ENCODE results near the gene NOTUM. TPM values are rescaled to one million over a fixed set of nuclear protein-coding genes. Genes with fewer than 3 reads are reported as not detected.
A peak's percentile ranks its signal among the peaks of the same experiment; 100 is the strongest.

NOTUM gene
- total and polyA plus RNA-seq, 2 of the 4 experiments (the other 2 are of a cell fraction) = 0.05 TPM; not detected in 1

- Histone ChIP-seq H3K56ac (ENCODE audit: extremely low read depth, insufficient read depth, low read length) (no peak overlapping the region), H4K8ac (ENCODE audit: low read depth in 2 of 2, low read length in 2 of 2) (no peak overlapping the region), H3K9me1 (ENCODE audit: insufficient read depth, low read length) (peaks cover 18% of the 10 kb centered on the region), H3K14ac (replicated peaks; ENCODE audit: low read depth, low read length) (peak overlapping the region; percentile 55; the same call in 1 of the 2 replicates), H2AK9ac (replicated peaks; ENCODE audit: low read depth, low read length, poor library complexity) (peak overlapping the region; percentile 84), H3K27me3 (ENCODE audit: control insufficient read depth, insufficient read depth, low read length) (no peaks in the 10 kb centered on the region), H3K27ac (ENCODE audit: insufficient read depth, low read length) (no peak overlapping the region), H3K79me1 (ENCODE audit: low read depth in 1 of 2, low read length in 2 of 2) (peaks cover 11 to 33% of the 10 kb centered on the region in 2 experiments; a peak in 3 of 4 replicates), H2AK5ac (ENCODE audit: low read depth, low read length) (peak overlapping the region; percentile 90), H3K9me3 (ENCODE audit: control insufficient read depth, insufficient read depth, low read length) (no peaks in the 10 kb centered on the region), H2BK15ac (ENCODE audit: low read depth, low read length) (no peak overlapping the region), H3K4me2 (ENCODE audit: low read depth, low read length) (no peak overlapping the region), H2AFZ (replicated peaks; ENCODE audit: low read length, poor library complexity) (peak overlapping the region; percentile 1), H2BK20ac (ENCODE audit: low read depth, low read length) (no peak overlapping the region), H3K4me3 (ENCODE audit: insufficient read depth, low read depth, low read length) (no peak overlapping the region), H4K5ac (ENCODE audit: low read depth, low read length) (no peak overlapping the region), H3K4me1 (ENCODE audit: control insufficient read depth, insufficient read depth, low read length) (peaks cover 27% of the 10 kb centered on the region), H3K18ac (ENCODE audit: low read depth, low read length) (no peak overlapping the region), H3K36me3 (ENCODE audit: control insufficient read depth, insufficient read depth, low read length) (no peaks in the 10 kb centered on the region), H3K9ac (ENCODE audit: low read depth, low read length) (no peak overlapping the region), H2BK120ac (ENCODE audit: low read depth, low read length) (peak overlapping the region; percentile 25), H3K23ac (ENCODE audit: low read depth, low read length) (no peak overlapping the region), H4K20me1 (ENCODE audit: insufficient read depth, low read length) (peaks cover 3% of the 10 kb centered on the region; the same call in 1 of the 2 replicates), H2BK5ac (ENCODE audit: low read depth, low read length, poor library complexity, severe bottlenecking) (no peak overlapping the region), H4K91ac (ENCODE audit: insufficient read depth, low read depth, low read length) (peak overlapping the region; percentile 46), H3K4ac (ENCODE audit: low read depth, low read length) (peak overlapping the region; percentile 69)
- in situ Hi-C loops (cut with MboI; ENCODE audit: low sequenced_read_pairs) (no loop called here), intact Hi-C loops (cut with micrococcal nuclease) (no loop called here), dilution Hi-C loops (cut with HindIII; ENCODE audit: low sequenced_read_pairs, unreplicated experiment) (no loop called here)
- ChIA-PET CTCF (no interaction called here), POLR2A (ENCODE audit: unreplicated experiment) (no interaction called here)
- ATAC-seq (ENCODE audit: low read depth) (no peak), DNase-seq (no peak)
- BruUV-seq (replicated peaks) = no TSS peak
- WGBS, 2 experiments (ENCODE audit: extremely low coverage in 2 of 2, insufficient read length in 1 of 2) = 85% methylated on average over 15 of the region's 30 CpGs; no CpG with 5 or more reads in 1 of the 2 experiments
- TF ChIP-seq NFE2L2 (IDR thresholded peaks at IDR 0.05; ENCODE audit: low read depth, low read length) = no peak
- TF ChIP-seq CTCF (conservative IDR thresholded peaks at IDR 0.05; ENCODE audit: low read depth, low read length) = no peak
- TF ChIP-seq RAD21 (IDR thresholded peaks at IDR 0.05; ENCODE audit: low read length) = no peak
- no peak for TF ChIP-seq USF2 (IDR thresholded peaks at IDR 0.05; ENCODE audit: low read depth, low read length)
- TF ChIP-seq FOS (IDR thresholded peaks at IDR 0.05; ENCODE audit: low read depth, low read length) = no peak
- TF ChIP-seq MAZ (IDR thresholded peaks at IDR 0.05; ENCODE audit: borderline replicate concordance, low read depth, low read length) = no peak
- no peak for TF ChIP-seq ELK1 (IDR thresholded peaks at IDR 0.05; ENCODE audit: borderline replicate concordance, low read depth, low read length)
- TF ChIP-seq MAFK (IDR thresholded peaks at IDR 0.05; ENCODE audit: low read depth, low read length) = no peak
- TF ChIP-seq BHLHE40 (IDR thresholded peaks at IDR 0.05; ENCODE audit: low read depth, low read length) = no peak
- no peak for TF ChIP-seq RFX5 (IDR thresholded peaks at IDR 0.05; ENCODE audit: low read depth, low read length)
These were observed 44.8 kb upstream of the NOTUM start for GRCh38 chr17:82005701-82006348.
